Cardiac muscle cell (in vitro differentiated cells and primary cell): ENCODE results near the gene CPSF3. TPM values are rescaled to one million over a fixed set of nuclear protein-coding genes. Genes with fewer than 3 reads are reported as not detected.
A peak's percentile ranks its signal among the peaks of the same experiment; 100 is the strongest.

Source experiments
- DNase-seq, 2 donors: peaks; one replicate each; pipeline versions ENCODE4 v3.0.0 to v3.0.0-alpha.2; 2010 to 2017; ENCODE audit warnings: low read depth in 1 of 2, low spot score in 1 of 2
- H3K27ac ChIP-seq: fragments of 200-600 bp; sonication (generic); 2 replicates; pipeline ENCODE4 v1.5.1; 2016
- H3K27me3 ChIP-seq: fragments of 200-600 bp; sonication (generic); 2 replicates; pipeline ENCODE4 v1.6.0; 2016; ENCODE audit warnings: control low read depth
- H3K36me3 ChIP-seq: fragments of 200-600 bp; sonication (generic); 2 replicates; pipeline ENCODE4 v1.5.1; 2016; ENCODE audit warnings: control low read depth
- H3K4me1 ChIP-seq: fragments of 200-600 bp; sonication (generic); 2 replicates; pipeline ENCODE4 v1.8.1; 2017; ENCODE audit warnings: low read depth, mild to moderate bottlenecking, mixed run types
- H3K4me3 ChIP-seq: fragments of 200-600 bp; sonication (generic); 2 replicates; pipeline ENCODE4 v1.5.1; 2016; ENCODE audit warnings: mild to moderate bottlenecking
- H3K9me3 ChIP-seq: fragments of 200-600 bp; sonication (generic); 2 replicates; pipeline ENCODE4 v1.5.1; 2017; ENCODE audit warnings: low read depth, mild to moderate bottlenecking, control low read depth
- CTCF ChIP-seq: IDR thresholded peaks from 2 replicates; pipeline ENCODE4 v1.5.1; 2012; ENCODE audit warnings: low read depth, mild to moderate bottlenecking, low read length
- polyA plus RNA-seq: library from polyadenylated mRNA; unstranded; fragments of >200 nt; fragmentation: Nextera tagmentation; extraction: Ambion mirVana; gene quantifications from 2 replicates; pipeline ENCODE4 v1.2.1, GENCODE V29; 2016
- total RNA-seq: library from RNA; depleted of rRNA; stranded (reverse); fragments of >200 nt; gene quantifications from 2 replicates; pipeline ENCODE4 v1.2.3, GENCODE V29; 2016

The CPSF3 gene
- total and polyA plus RNA-seq, 2 experiments from 2014 or later: 57.4 to 57.5 TPM

GRCh38 chr2:9398881-9399780 lies 24.3 kb upstream of the CPSF3 start:
- H3K36me3 ChIP-seq: no peaks in the 10 kb centered on the region
- no peak for TF ChIP-seq CTCF
- H3K4me3 ChIP-seq: no peak overlapping the region
- no peaks in the 10 kb centered on the region for H3K9me3 ChIP-seq
- DNase-seq: peak; percentile 38 to 40
- no peak overlapping the region for H3K27ac ChIP-seq
- no peaks in the 10 kb centered on the region for H3K4me1 ChIP-seq
- H3K27me3 ChIP-seq: no peaks in the 10 kb centered on the region

GRCh38 chr2:9400268-9401058 lies 23.0 kb upstream of the CPSF3 start:
- Histone ChIP-seq H3K27me3 (no peaks in the 10 kb centered on the region), H3K9me3 (no peaks in the 10 kb centered on the region), H3K27ac (no peak overlapping the region), H3K36me3 (no peaks in the 10 kb centered on the region), H3K4me3 (no peak overlapping the region), H3K4me1 (no peaks in the 10 kb centered on the region)
- no peak for TF ChIP-seq CTCF
- DNase-seq: no peak

- Histone ChIP-seq H3K27ac (no peak overlapping the region), H3K36me3 (peaks cover 3% of the 10 kb centered on the region), H3K4me1 (no peaks in the 10 kb centered on the region), H3K27me3 (no peaks in the 10 kb centered on the region), H3K4me3 (no peak overlapping the region), H3K9me3 (no peaks in the 10 kb centered on the region)
- TF ChIP-seq CTCF: no peak
- no peak for DNase-seq
Measured at GRCh38 chr2:9401059-9401547, 22.4 kb upstream of the CPSF3 start.

- no peaks in the 10 kb centered on the region for H3K4me1 ChIP-seq
- no peaks in the 10 kb centered on the region for H3K9me3 ChIP-seq
- no peak for TF ChIP-seq CTCF
- no peaks in the 10 kb centered on the region for H3K27me3 ChIP-seq
- H3K27ac ChIP-seq: no peak overlapping the region
- no peak overlapping the region for H3K4me3 ChIP-seq
- no peak for DNase-seq
- peaks cover 6% of the 10 kb centered on the region for H3K36me3 ChIP-seq
Measured at GRCh38 chr2:9401646-9402371, 21.6 kb upstream of the CPSF3 start.

GRCh38 chr2:9403924-9404323 lies 19.5 kb upstream of the CPSF3 start:
- H3K9me3 ChIP-seq: no peaks in the 10 kb centered on the region
- no peak for TF ChIP-seq CTCF
- peaks cover 6% of the 10 kb centered on the region for H3K36me3 ChIP-seq
- no peak overlapping the region for H3K4me3 ChIP-seq
- H3K4me1 ChIP-seq: no peaks in the 10 kb centered on the region
- H3K27ac ChIP-seq: no peak overlapping the region
- H3K27me3 ChIP-seq: no peaks in the 10 kb centered on the region
- peak in 1 of 2 donors; percentile 41 for DNase-seq
